ENCODE results near the gene CD48. TPM values are rescaled to one million over a fixed set of nuclear protein-coding genes. Genes with fewer than 3 reads are reported as not detected.

Gene CD48
- total RNA-seq, 1 donor from 2014 or later: not detected

GRCh38 chr1:160671603-160672517 lies 39.8 kb downstream of the CD48 start:
- H3K27me3 Mint-ChIP-seq: peaks cover 5% of the 10 kb centered on the region
- no peak for DNase-seq (ENCODE audit: extremely low spot score, unreplicated experiment)
- H3K4me3 Mint-ChIP-seq: no peak overlapping the region
- H3K4me1 Mint-ChIP-seq (ENCODE audit: unreplicated experiment): no peaks in the 10 kb centered on the region
- TF ChIP-seq, protein P1, sequence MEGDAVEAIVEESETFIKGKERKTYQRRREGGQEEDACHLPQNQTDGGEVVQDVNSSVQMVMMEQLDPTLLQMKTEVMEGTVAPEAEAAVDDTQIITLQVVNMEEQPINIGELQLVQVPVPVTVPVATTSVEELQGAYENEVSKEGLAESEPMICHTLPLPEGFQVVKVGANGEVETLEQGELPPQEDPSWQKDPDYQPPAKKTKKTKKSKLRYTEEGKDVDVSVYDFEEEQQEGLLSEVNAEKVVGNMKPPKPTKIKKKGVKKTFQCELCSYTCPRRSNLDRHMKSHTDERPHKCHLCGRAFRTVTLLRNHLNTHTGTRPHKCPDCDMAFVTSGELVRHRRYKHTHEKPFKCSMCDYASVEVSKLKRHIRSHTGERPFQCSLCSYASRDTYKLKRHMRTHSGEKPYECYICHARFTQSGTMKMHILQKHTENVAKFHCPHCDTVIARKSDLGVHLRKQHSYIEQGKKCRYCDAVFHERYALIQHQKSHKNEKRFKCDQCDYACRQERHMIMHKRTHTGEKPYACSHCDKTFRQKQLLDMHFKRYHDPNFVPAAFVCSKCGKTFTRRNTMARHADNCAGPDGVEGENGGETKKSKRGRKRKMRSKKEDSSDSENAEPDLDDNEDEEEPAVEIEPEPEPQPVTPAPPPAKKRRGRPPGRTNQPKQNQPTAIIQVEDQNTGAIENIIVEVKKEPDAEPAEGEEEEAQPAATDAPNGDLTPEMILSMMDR (conservative IDR thresholded peaks at IDR 0.05): no peak
- H3K36me3 Mint-ChIP-seq: no peaks in the 10 kb centered on the region
- H3K27ac Mint-ChIP-seq: no peak overlapping the region
- H3K9me3 Mint-ChIP-seq: no peaks in the 10 kb centered on the region

DNA sequence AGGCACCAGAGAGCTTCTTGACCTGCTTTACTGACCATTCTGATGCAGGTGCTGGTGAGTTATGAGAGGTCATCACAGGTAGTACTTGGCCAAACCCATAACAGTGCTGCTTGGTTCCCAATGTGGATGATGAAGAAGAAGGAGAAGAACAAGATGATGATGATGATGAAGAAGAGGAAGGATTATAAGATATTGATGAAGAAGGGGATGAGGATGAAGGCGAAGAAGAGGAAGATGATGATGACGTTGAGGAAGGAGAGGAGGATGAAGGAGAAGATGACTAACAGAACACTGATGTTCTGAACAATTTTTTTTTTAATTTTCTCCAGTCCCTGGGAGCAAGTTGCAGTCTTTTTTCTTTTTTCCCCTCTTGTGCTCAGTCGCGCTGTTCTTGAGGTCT lies 40.9 kb downstream of the CD48 start:
- Mint-ChIP-seq H3K4me3 (no peak overlapping the region), H3K9me3 (no peaks in the 10 kb centered on the region), H3K36me3 (no peaks in the 10 kb centered on the region), H3K27me3 (peaks cover 5% of the 10 kb centered on the region), H3K4me1 (ENCODE audit: unreplicated experiment) (no peaks in the 10 kb centered on the region), H3K27ac (no peak overlapping the region)
- TF ChIP-seq, protein P1 (conservative IDR thresholded peaks at IDR 0.05): no peak
- DNase-seq (ENCODE audit: extremely low spot score, unreplicated experiment): no peak

DNA sequence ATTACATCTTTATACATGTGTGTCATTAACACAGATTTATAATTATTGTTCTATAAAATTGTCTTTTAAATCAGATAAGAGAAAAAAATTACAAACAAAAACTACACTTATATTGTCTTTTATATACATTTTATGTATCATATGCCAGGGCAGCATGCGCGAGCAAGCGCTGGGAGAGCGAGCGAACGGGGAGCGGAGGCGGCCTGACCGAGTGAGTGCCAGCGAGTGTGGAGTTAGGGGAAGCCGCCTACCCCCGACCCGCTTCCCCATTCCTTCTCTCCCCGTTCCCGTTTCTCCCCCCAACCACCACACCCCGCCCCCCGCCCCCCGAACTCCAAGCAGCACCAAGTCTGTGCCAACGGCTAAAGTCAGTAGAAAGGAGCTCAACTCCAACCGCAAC lies 41.8 kb downstream of the CD48 start:
- H3K27ac Mint-ChIP-seq: no peak overlapping the region
- H3K9me3 Mint-ChIP-seq: no peaks in the 10 kb centered on the region
- peaks cover 5% of the 10 kb centered on the region for H3K27me3 Mint-ChIP-seq
- no peaks in the 10 kb centered on the region for H3K36me3 Mint-ChIP-seq
- TF ChIP-seq, protein P1 (conservative IDR thresholded peaks at IDR 0.05): no peak
- H3K4me3 Mint-ChIP-seq: no peak overlapping the region
- no peaks in the 10 kb centered on the region for H3K4me1 Mint-ChIP-seq (ENCODE audit: unreplicated experiment)
- DNase-seq (ENCODE audit: extremely low spot score, unreplicated experiment): no peak

DNA sequence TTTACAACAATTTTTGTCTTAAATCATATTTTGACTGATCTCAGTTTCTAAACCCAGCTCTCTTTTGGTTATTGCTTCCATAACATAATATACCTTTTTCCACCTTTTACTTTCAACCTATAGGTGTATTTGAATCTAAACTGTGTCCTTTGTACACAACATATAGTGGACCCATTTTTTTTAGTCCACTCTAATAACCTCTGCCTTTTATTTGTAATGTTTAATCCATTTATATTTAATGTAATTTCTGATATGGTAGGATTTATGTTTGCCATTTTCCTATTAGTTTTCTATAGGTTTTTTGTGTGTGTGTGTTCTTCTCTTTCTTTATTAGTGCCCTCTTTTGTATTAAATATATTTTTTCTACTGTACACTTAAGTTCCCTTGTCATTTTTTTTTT lies 42.3 kb downstream of the CD48 start:
- Mint-ChIP-seq H3K36me3 (no peaks in the 10 kb centered on the region), H3K27ac (no peak overlapping the region), H3K4me3 (no peak overlapping the region), H3K27me3 (peaks cover 5% of the 10 kb centered on the region), H3K4me1 (ENCODE audit: unreplicated experiment) (no peaks in the 10 kb centered on the region), H3K9me3 (no peaks in the 10 kb centered on the region)
- TF ChIP-seq, protein P1 (conservative IDR thresholded peaks at IDR 0.05): no peak
- no peak for DNase-seq (ENCODE audit: extremely low spot score, unreplicated experiment)

DNA sequence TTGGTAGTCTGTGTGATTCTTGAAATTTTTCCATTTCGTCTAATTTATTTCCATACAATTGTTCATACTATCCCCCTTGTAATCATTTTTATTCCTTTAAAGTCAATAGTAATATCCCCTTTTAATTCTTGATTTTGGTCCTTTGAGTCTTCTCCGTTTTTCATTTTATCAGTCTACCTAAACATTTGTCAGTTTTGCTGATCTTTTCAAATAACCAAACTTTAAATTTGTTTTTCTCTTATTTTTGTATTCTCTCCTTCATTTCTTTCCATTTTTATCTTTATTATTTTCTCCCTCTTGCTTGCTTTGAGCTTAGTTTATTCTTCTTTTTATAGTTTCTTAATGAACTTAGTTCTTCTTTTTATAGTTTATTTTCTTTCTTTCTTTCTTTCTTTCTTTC lies 43.7 kb downstream of the CD48 start:
- H3K9me3 Mint-ChIP-seq: no peaks in the 10 kb centered on the region
- H3K36me3 Mint-ChIP-seq: no peaks in the 10 kb centered on the region
- no peak for DNase-seq (ENCODE audit: extremely low spot score, unreplicated experiment)
- no peak overlapping the region for H3K4me3 Mint-ChIP-seq
- TF ChIP-seq, protein P1 (conservative IDR thresholded peaks at IDR 0.05): no peak
- peaks cover 5% of the 10 kb centered on the region for H3K27me3 Mint-ChIP-seq
- no peaks in the 10 kb centered on the region for H3K4me1 Mint-ChIP-seq (ENCODE audit: unreplicated experiment)
- no peak overlapping the region for H3K27ac Mint-ChIP-seq

Data from type B pancreatic cell (in vitro differentiated cells).